GM12878 (cell line): ENCODE data around the gene BHLHA9.

ENCODE experiments used
- ASH2L ChIP-seq: fragments of 300-600, 200-600 bp; sonication (generic); IDR thresholded peaks from 2 replicates; pipeline ENCODE4 v1.6.1; 2017; ENCODE audit warnings: low read depth, mild to moderate bottlenecking, borderline replicate concordance
- ATF2 ChIP-seq: IDR thresholded peaks from 2 replicates; pipeline ENCODE4 v1.6.1; 2012; ENCODE audit warnings: low read length, inconsistent platforms
- EP300 ChIP-seq, 2 experiments: fragments of 150-350 bp in 1 of 2; IDR thresholded peaks; 2 replicates each; pipeline ENCODE4 v1.6.1; 2011 to 2012; ENCODE audit warnings: low read depth in 2 of 2, low read length in 2 of 2, borderline replicate concordance in 1 of 2, improper control_type of control experiment in 1 of 2, inconsistent platforms in 1 of 2; ENCODE audit not compliant: control insufficient read depth in 1 of 2
- FOXK2 ChIP-seq: fragments of 450-650 bp; IDR thresholded peaks from 2 replicates; pipeline ENCODE4 v1.6.1; 2017; ENCODE audit warnings: mild to moderate bottlenecking, moderate library complexity
- MAX ChIP-seq: IDR thresholded peaks from 2 replicates; pipeline ENCODE4 v1.6.1; 2012; ENCODE audit warnings: low read depth, low read length, improper control_type of control experiment
- NBN ChIP-seq: fragments of 450-650 bp; IDR thresholded peaks from 2 replicates; pipeline ENCODE4 v1.6.1; 2016
- POLR2A ChIP-seq: IDR thresholded peaks from 2 replicates; pipeline ENCODE4 v1.6.1; 2011; ENCODE audit warnings: low read depth, mild to moderate bottlenecking, low read length
- REST ChIP-seq: IDR thresholded peaks from 2 replicates; pipeline ENCODE4 v1.6.1; 2012; ENCODE audit warnings: mild to moderate bottlenecking, low read depth, low read length
- YY1 ChIP-seq: IDR thresholded peaks from 2 replicates; pipeline ENCODE4 v1.6.1; 2011; ENCODE audit warnings: low read depth, mild to moderate bottlenecking, low read length
- TF ChIP-seq, protein P1 (sequence below), 3 experiments: IDR thresholded peaks in 2 of 3; conservative IDR thresholded peaks in 1 of 3; 2 replicates each; pipeline ENCODE4 v1.5.1; 2011; ENCODE audit warnings: low read depth in 3 of 3, low read length in 3 of 3, mild to moderate bottlenecking in 3 of 3, control low read depth in 2 of 3, moderate library complexity in 2 of 3, inconsistent platforms in 1 of 3, mixed read lengths in 1 of 3; ENCODE audit not compliant: control insufficient read depth in 2 of 3, insufficient read depth in 1 of 3; ENCODE audit errors: extremely low read depth in 1 of 3
- TF ChIP-seq, protein P2 (sequence below): IDR thresholded peaks from 2 replicates; pipeline ENCODE4 v1.6.1; 2011; ENCODE audit warnings: low read depth, low read length, improper control_type of control experiment, borderline replicate concordance

DNA sequence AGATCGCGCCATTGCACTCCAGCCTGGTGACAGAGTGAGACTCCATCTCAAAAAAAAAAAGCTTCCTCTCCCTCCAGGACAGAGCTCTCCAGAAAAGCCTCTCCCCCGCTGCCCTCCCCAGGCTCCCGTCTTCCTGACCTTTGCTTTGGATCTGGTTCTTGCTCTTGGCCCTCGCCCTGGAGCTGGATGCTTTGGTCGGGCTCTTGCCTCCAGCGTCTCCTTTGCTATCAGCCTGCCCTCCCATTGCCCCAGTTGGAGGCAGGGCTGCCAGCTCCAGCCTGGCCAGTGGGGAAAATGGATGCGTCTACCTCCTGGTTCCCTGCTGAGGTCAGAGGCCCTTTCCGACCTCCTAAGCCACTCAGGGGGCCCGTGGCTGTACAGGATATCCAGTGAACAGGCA, 45.2 kb downstream of the BHLHA9 start:
- TF ChIP-seq, protein P1, sequence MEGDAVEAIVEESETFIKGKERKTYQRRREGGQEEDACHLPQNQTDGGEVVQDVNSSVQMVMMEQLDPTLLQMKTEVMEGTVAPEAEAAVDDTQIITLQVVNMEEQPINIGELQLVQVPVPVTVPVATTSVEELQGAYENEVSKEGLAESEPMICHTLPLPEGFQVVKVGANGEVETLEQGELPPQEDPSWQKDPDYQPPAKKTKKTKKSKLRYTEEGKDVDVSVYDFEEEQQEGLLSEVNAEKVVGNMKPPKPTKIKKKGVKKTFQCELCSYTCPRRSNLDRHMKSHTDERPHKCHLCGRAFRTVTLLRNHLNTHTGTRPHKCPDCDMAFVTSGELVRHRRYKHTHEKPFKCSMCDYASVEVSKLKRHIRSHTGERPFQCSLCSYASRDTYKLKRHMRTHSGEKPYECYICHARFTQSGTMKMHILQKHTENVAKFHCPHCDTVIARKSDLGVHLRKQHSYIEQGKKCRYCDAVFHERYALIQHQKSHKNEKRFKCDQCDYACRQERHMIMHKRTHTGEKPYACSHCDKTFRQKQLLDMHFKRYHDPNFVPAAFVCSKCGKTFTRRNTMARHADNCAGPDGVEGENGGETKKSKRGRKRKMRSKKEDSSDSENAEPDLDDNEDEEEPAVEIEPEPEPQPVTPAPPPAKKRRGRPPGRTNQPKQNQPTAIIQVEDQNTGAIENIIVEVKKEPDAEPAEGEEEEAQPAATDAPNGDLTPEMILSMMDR (IDR thresholded peaks at IDR 0.05 in 2 of 3, conservative IDR thresholded peaks at IDR 0.05 in 1 of 3; ENCODE audit: control insufficient read depth in 2 of 3, extremely low read depth in 1 of 3, insufficient read depth in 1 of 3, low read depth in 3 of 3, low read length in 3 of 3) = no peak
- TF ChIP-seq YY1 = no peak
- no peak for TF ChIP-seq EP300 (IDR thresholded peaks at IDR 0.05; ENCODE audit: borderline replicate concordance in 1 of 2, control insufficient read depth in 1 of 2, low read depth in 2 of 2, low read length in 2 of 2)
- TF ChIP-seq POLR2A = no peak
- no peak for TF ChIP-seq ASH2L
- no peak for TF ChIP-seq REST
- TF ChIP-seq NBN = no peak
- TF ChIP-seq, protein P2, sequence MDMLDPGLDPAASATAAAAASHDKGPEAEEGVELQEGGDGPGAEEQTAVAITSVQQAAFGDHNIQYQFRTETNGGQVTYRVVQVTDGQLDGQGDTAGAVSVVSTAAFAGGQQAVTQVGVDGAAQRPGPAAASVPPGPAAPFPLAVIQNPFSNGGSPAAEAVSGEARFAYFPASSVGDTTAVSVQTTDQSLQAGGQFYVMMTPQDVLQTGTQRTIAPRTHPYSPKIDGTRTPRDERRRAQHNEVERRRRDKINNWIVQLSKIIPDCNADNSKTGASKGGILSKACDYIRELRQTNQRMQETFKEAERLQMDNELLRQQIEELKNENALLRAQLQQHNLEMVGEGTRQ = no peak
- no peak for TF ChIP-seq MAX
- no peak for TF ChIP-seq FOXK2
- TF ChIP-seq ATF2 = no peak
